CD4-positive, alpha-beta T cell treated with Interleukin-4 for 1 hour (primary cell): ENCODE data around the gene STX18.

Source experiments
- DNase-seq, 2 donors: peaks; one replicate each; pipeline ENCODE4 v3.0.0-alpha.2; 2020 to 2022

Gene STX18

GRCh38 chr4:4415806-4416805 lies 125.7 kb downstream of the STX18 start:
- DNase-seq = no peak

GRCh38 chr4:4415107-4415805 lies 126.6 kb downstream of the STX18 start:
- no peak for DNase-seq

GRCh38 chr4:4413806-4414205 lies 128.0 kb downstream of the STX18 start:
- no peak for DNase-seq

GRCh38 chr4:4413373-4413725 lies 128.5 kb downstream of the STX18 start:
- DNase-seq = no peak

- DNase-seq = no peak
These were observed 129.0 kb downstream of the STX18 start for GRCh38 chr4:4412641-4413372.

- no peak for DNase-seq
These were observed 129.9 kb downstream of the STX18 start for GRCh38 chr4:4411906-4412305.

GRCh38 chr4:4410271-4410670 lies 131.6 kb downstream of the STX18 start:
- no peak for DNase-seq

GRCh38 chr4:4409416-4410115 lies 132.3 kb downstream of the STX18 start:
- DNase-seq = no peak

GRCh38 chr4:4408576-4409335 lies 133.1 kb downstream of the STX18 start:
- DNase-seq = no peak

- DNase-seq = no peak
These were observed 133.7 kb downstream of the STX18 start for GRCh38 chr4:4408132-4408523.

- DNase-seq = no peak
These were observed 134.3 kb downstream of the STX18 start for GRCh38 chr4:4407299-4408131.

- no peak for DNase-seq
These were observed 135.2 kb downstream of the STX18 start for GRCh38 chr4:4406455-4407298.

GRCh38 chr4:4405358-4405962 lies 136.4 kb downstream of the STX18 start:
- DNase-seq = no peak

- no peak for DNase-seq
These were observed 138.9 kb downstream of the STX18 start for GRCh38 chr4:4402966-4403365.

GRCh38 chr4:4401036-4401435 lies 140.8 kb downstream of the STX18 start:
- no peak for DNase-seq

GRCh38 chr4:4398430-4398829 lies 143.4 kb downstream of the STX18 start:
- DNase-seq = no peak

GRCh38 chr4:4397441-4397819 lies 144.4 kb downstream of the STX18 start:
- no peak for DNase-seq

GRCh38 chr4:4396628-4397440 lies 145.0 kb downstream of the STX18 start:
- no peak for DNase-seq
